Psoas muscle (tissue), 8 donors: ENCODE results near the gene RANBP9. TPM values are rescaled to one million over a fixed set of nuclear protein-coding genes. Genes with fewer than 3 reads are reported as not detected.

Experiments
- ATAC-seq, 4 donors: fragments of 200-7000 bp; cut with Tn5 transposase; one replicate each; pipeline ENCODE4 v1.9.1; 2020; ENCODE audit warnings: moderate library complexity in 3 of 4, mild to moderate bottlenecking in 2 of 4
- DNase-seq, 2 donors: peaks; one replicate each; pipeline ENCODE4 v3.0.0-alpha.2; 2020
- H3K27ac ChIP-seq: fragments of 200-600 bp; one replicate; pipeline ENCODE4 v1.8.0; 2022
- H3K27me3 ChIP-seq, 3 donors: fragments of 200-600 bp in 1 of 3; one replicate each; pipeline versions ENCODE4 v1.6.1 to v1.8.0; 2013 to 2022; ENCODE audit warnings: low read length in 2 of 3, mild to moderate bottlenecking in 2 of 3, moderate library complexity in 1 of 3; ENCODE audit not compliant: insufficient read depth in 3 of 3
- H3K36me3 ChIP-seq, 2 donors: fragments of 200-600 bp in 1 of 2; one replicate each; pipeline versions ENCODE4 v1.6.1 to v1.8.0; 2013 to 2022; ENCODE audit warnings: low read depth in 1 of 2, mild to moderate bottlenecking in 1 of 2, moderate library complexity in 1 of 2; ENCODE audit not compliant: insufficient read depth in 1 of 2
- H3K4me1 ChIP-seq: fragments of 200-600 bp; one replicate; pipeline ENCODE4 v1.8.0; 2022
- H3K4me3 ChIP-seq: fragments of 200-600 bp; one replicate; pipeline ENCODE4 v1.8.0; 2022; ENCODE audit warnings: mild to moderate bottlenecking
- H3K9me3 ChIP-seq: fragments of 200-600 bp; one replicate; pipeline ENCODE4 v1.8.0; 2022
- WGBS, 3 donors: extraction: QIAGEN DNeasy Blood & Tissue Kit; methylation state at CpG; one replicate each; pipeline versions ENCODE4 v1.1.6 to v1.1.7; 2013; 5-methylcytosine and 5-hydroxymethylcytosine counted together
- intact Hi-C, 2 donors: fragments of 100-400 bp; cut with DNase I; formaldehyde crosslinking; loops; one replicate each; pipeline versions ENCODE4 v1.11.0 to v1.14.2; 2022
- polyA plus RNA-seq, 3 donors: library from polyadenylated mRNA; stranded (reverse); fragments of 200-250 nt; gene quantifications; one replicate each; pipeline ENCODE4 v1.2.3, GENCODE V29; 2013
- total RNA-seq, 4 donors: library from RNA; stranded (reverse); fragmentation: NEBNext Ultra II Directional in 2 of 4; extraction: Animal tissue kit (Norgen Biotek cat#: 25700) in 2 of 4; gene quantifications; one replicate each; pipeline versions ENCODE4 v1.2.1 to v1.2.4, GENCODE V29; 2021 to 2023
- TF ChIP-seq, protein P1 (sequence below): fragments of 200-600 bp; IDR thresholded peaks from one replicate; pipeline ENCODE4 v1.8.0; 2022; ENCODE audit warnings: antibody characterized with exemption
- donor health status: healthy with polysubstance abuse.
- donor health status: DM: no; HTN: no; CAD: no; lungs with moderate emphysema.
- donor health status: Bipolar disorder and iron deficiency.
- donor health status: healthy.
- donor health status: DM: yes; HTN: yes; CAD: no.
- donor health status: DM: no; HTN: no; CAD: no.
- donor health status: DM: no; HTN: no; CAD: no.
- donor health status: DM: yes; HTN: yes; CAD: no.

The RANBP9 gene
- total and polyA plus RNA-seq, 7 donors: 22.3 to 72.6 (median 53.0) TPM

DNA sequence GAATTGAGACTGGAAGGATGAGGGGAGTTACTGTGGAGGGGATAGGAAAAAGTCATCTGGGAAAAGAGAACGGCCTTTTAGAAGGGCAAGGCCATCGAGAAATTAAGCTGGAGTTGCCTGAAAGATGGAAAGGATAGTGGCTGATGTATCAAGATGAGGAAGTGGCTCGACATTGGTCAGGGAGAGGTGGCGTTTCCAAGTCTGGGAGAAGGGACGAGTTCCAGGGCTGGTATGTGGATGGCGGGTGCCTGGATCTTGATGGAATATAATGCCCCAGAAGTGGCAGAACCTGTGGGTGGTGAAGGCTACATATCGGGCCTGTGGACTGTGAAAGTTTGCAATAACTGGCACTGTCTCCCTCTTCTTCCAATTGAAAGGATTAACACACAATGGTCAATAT, 139.4 kb downstream of the RANBP9 start:
- Histone ChIP-seq H3K4me1 (peaks cover 9% of the 10 kb centered on the region), H3K36me3 (peaks cover 0 to 3% of the 10 kb centered on the region in 2 donors), H3K9me3 (no peaks in the 10 kb centered on the region), H3K4me3 (no peak overlapping the region), H3K27ac (no peak overlapping the region), H3K27me3 (no peaks in the 10 kb centered on the region)
- intact Hi-C loops: no loop called here
- DNase-seq: no peak
- no peak for ATAC-seq
- 83 to 86% (median 85%) methylated on average over 7 of the region's 7 CpGs for WGBS, 3 donors
- TF ChIP-seq, protein P1, sequence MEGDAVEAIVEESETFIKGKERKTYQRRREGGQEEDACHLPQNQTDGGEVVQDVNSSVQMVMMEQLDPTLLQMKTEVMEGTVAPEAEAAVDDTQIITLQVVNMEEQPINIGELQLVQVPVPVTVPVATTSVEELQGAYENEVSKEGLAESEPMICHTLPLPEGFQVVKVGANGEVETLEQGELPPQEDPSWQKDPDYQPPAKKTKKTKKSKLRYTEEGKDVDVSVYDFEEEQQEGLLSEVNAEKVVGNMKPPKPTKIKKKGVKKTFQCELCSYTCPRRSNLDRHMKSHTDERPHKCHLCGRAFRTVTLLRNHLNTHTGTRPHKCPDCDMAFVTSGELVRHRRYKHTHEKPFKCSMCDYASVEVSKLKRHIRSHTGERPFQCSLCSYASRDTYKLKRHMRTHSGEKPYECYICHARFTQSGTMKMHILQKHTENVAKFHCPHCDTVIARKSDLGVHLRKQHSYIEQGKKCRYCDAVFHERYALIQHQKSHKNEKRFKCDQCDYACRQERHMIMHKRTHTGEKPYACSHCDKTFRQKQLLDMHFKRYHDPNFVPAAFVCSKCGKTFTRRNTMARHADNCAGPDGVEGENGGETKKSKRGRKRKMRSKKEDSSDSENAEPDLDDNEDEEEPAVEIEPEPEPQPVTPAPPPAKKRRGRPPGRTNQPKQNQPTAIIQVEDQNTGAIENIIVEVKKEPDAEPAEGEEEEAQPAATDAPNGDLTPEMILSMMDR: no peak

Other genes with a start within 250 kb of the RANBP9 start
- gene GFOD1, start 224.2 kb downstream of the RANBP9 start, total RNA-seq: 10 to 100 TPM; 16.7 to 34.2 (median 23.9) TPM
- 10 to 100 TPM in 1 of 3 donors, 1 to 10 TPM in 2; 5.9 to 12.0 (median 8.3) TPM for gene GFOD1, start 224.2 kb downstream of the RANBP9 start, polyA plus RNA-seq
- 10 to 100 TPM; 19.3 to 29.2 (median 24.4) TPM for gene SIRT5, start 137.2 kb downstream of the RANBP9 start, total RNA-seq
- gene SIRT5, start 137.2 kb downstream of the RANBP9 start, polyA plus RNA-seq: 10 to 100 TPM; 10.1 to 17.6 (median 14.0) TPM
- 10 to 100 TPM; 31.2 to 45.1 (median 41.8) TPM for gene NOL7, start 96.5 kb downstream of the RANBP9 start, total RNA-seq
- gene NOL7, start 96.5 kb downstream of the RANBP9 start, polyA plus RNA-seq: 100 to 1,000 TPM in 1 of 3 donors, 10 to 100 TPM in 2; 47.7 to 141 (median 67.1) TPM
- gene MCUR1, start 102.7 kb upstream of the RANBP9 start, total RNA-seq: 10 to 100 TPM; 20.5 to 31.9 (median 23.2) TPM
- gene MCUR1, start 102.7 kb upstream of the RANBP9 start, polyA plus RNA-seq: 10 to 100 TPM; 17.9 to 20.1 (median 18.0) TPM
- under 1 TPM in 1 of 4 donors, not detected in 3; 0.09 TPM for gene RNF182, start 213.1 kb upstream of the RANBP9 start, total RNA-seq
- under 1 TPM; 0.01 to 0.05 (median 0.03) TPM for gene RNF182, start 213.1 kb upstream of the RANBP9 start, polyA plus RNA-seq